ENCODE measurements around the gene FBH1. TPM values are rescaled to one million over a fixed set of nuclear protein-coding genes. Genes with fewer than 3 reads are reported as not detected.
"Not testable (repeated sequence)": the region's sequence is repeated elsewhere in the genome, so short reads cannot be mapped to it uniquely, and the experiment has no call there.

Gene FBH1
- total and polyA plus RNA-seq, 8 donors, result 74.7 to 96.1 (median 85.0) TPM

- no peak overlapping the region for H3K27ac ChIP-seq
- no peaks in the 10 kb centered on the region for H3K36me3 ChIP-seq
- no peak for TF ChIP-seq CTCF (IDR thresholded peaks at IDR 0.05)
- peaks cover 0 to 7% of the 10 kb centered on the region in 2 donors for H3K27me3 ChIP-seq
- no peaks in the 10 kb centered on the region for H3K4me1 ChIP-seq
- intact Hi-C loops (cut with DNase I), result no loop called here
- ATAC-seq, result no peak
- H3K4me3 ChIP-seq, result no peak overlapping the region
- no peaks in the 10 kb centered on the region for H3K9me3 ChIP-seq
- DNase-seq, result peak in 1 of 4 donors; percentile 11
These were observed 46.2 kb upstream of the FBH1 start for GRCh38 chr10:5843686-5844344.

DNA sequence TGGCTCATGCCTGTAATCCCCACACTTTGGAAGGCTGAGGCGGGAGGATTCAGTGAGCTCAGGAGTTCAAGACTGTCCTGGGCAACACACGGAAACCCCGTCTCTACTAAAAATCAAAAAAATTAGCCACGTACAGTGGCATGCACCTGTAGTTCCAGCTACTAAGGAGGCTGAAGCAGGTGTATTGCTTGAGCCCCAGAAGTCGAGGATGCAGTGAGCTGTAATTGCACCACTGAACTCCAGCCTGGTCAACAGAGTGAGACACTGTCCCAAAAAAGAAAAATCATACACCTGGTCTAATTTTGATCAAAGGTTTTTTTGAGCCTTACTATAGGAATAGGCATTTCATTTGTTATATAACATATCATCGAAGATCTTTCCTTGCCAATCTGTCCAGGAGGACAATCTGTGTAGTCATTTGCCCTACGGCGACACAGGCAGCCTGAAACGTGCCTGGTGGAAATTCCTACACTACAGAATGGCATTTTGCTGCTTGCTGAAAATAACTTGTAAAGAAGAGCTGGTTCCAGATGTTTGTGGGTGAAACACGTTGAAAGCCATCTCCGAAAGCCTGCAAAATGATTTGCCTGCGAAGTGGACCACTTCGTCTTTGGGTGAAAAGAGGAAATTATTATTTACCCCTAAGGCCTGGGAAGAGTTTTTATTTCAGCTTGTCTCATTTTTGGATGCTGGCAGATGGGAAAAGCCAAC is 45.5 kb upstream of the FBH1 start:
- Histone ChIP-seq H3K9me3 (no peaks in the 10 kb centered on the region), H3K4me3 (no peak overlapping the region), H3K27ac (no peak overlapping the region), H3K36me3 (no peaks in the 10 kb centered on the region), H3K27me3 (peaks cover 0 to 7% of the 10 kb centered on the region in 2 donors), H3K4me1 (no peaks in the 10 kb centered on the region)
- intact Hi-C loops (cut with DNase I), result no loop called here
- no peak for TF ChIP-seq CTCF (IDR thresholded peaks at IDR 0.05)
- ATAC-seq, result no peak
- no peak for DNase-seq

- H3K36me3 ChIP-seq; H3K27ac ChIP-seq; H3K27me3 ChIP-seq; H3K4me3 ChIP-seq; H3K4me1 ChIP-seq; intact Hi-C loops (cut with DNase I); ATAC-seq; H3K9me3 ChIP-seq; DNase-seq: not testable (repeated sequence)
These were observed 43.4 kb upstream of the FBH1 start for GRCh38 chr10:5846667-5847066.

GRCh38 chr10:5854131-5854475 is 35.9 kb upstream of the FBH1 start:
- Histone ChIP-seq H3K27me3 (no peaks in the 10 kb centered on the region), H3K9me3 (no peaks in the 10 kb centered on the region), H3K4me3 (no peak overlapping the region), H3K36me3 (no peaks in the 10 kb centered on the region), H3K4me1 (no peaks in the 10 kb centered on the region), H3K27ac (no peak overlapping the region)
- no peak for TF ChIP-seq CTCF (IDR thresholded peaks at IDR 0.05)
- no peak for ATAC-seq
- peak in 1 of 4 donors; percentile 24 for DNase-seq
- intact Hi-C loops (cut with DNase I), result no loop called here

GRCh38 chr10:5855979-5856700 is 33.9 kb upstream of the FBH1 start:
- TF ChIP-seq CTCF (IDR thresholded peaks at IDR 0.05), result no peak
- intact Hi-C loops (cut with DNase I), result no loop called here
- ATAC-seq, result no peak
- H3K4me1 ChIP-seq, result no peaks in the 10 kb centered on the region
- H3K27me3 ChIP-seq, result no peaks in the 10 kb centered on the region
- no peak overlapping the region for H3K27ac ChIP-seq
- no peak overlapping the region for H3K4me3 ChIP-seq
- H3K36me3 ChIP-seq, result no peaks in the 10 kb centered on the region
- DNase-seq, result no peak
- no peaks in the 10 kb centered on the region for H3K9me3 ChIP-seq

Data from left lung (tissue), 10 donors.